BLaER1 treated with 17β-estradiol and CSF1 and Interleukin-3, amounts not matched to agents 10 nM and 100 nM (cell line): ENCODE data around the gene ACOX3.

Experiments used
- H3K27ac ChIP-seq, 11 experiments: shearing (Covaris generic); formaldehyde crosslinking; 2 replicates each; pipeline ENCODE4 v1.8.1; 2022
- H3K27me3 ChIP-seq, 11 experiments: shearing (Covaris generic); formaldehyde crosslinking; 2 replicates each; pipeline ENCODE4 v1.8.1; 2022
- H3K36me3 ChIP-seq, 11 experiments: shearing (Covaris generic); formaldehyde crosslinking; 2 replicates each; pipeline ENCODE4 v1.8.1; 2022
- H3K4me1 ChIP-seq, 10 experiments: shearing (Covaris generic); formaldehyde crosslinking; 2 replicates each; pipeline ENCODE4 v1.8.1; 2022
- H3K4me2 ChIP-seq, 11 experiments: shearing (Covaris generic); formaldehyde crosslinking; 2 replicates each; pipeline ENCODE4 v1.8.1; 2022
- H3K4me3 ChIP-seq, 10 experiments: shearing (Covaris generic); formaldehyde crosslinking; 2 replicates each; pipeline ENCODE4 v1.8.1; 2022
- H3K9ac ChIP-seq, 11 experiments: shearing (Covaris generic); formaldehyde crosslinking; 2 replicates each; pipeline ENCODE4 v1.8.1; 2022
- H3K9me3 ChIP-seq, 11 experiments: shearing (Covaris generic); formaldehyde crosslinking; replicated peaks in 1 of 11; 2 replicates each; pipeline ENCODE4 v1.8.1; 2022
- H4K20me1 ChIP-seq, 11 experiments: shearing (Covaris generic); formaldehyde crosslinking; 2 replicates each; pipeline ENCODE4 v1.8.1; 2022
- Cebpa-rat ChIP-seq, 11 experiments: shearing (Covaris generic); IDR thresholded peaks; 2 replicates each; pipeline ENCODE4 v1.8.1; 2022

ACOX3 gene

DNA sequence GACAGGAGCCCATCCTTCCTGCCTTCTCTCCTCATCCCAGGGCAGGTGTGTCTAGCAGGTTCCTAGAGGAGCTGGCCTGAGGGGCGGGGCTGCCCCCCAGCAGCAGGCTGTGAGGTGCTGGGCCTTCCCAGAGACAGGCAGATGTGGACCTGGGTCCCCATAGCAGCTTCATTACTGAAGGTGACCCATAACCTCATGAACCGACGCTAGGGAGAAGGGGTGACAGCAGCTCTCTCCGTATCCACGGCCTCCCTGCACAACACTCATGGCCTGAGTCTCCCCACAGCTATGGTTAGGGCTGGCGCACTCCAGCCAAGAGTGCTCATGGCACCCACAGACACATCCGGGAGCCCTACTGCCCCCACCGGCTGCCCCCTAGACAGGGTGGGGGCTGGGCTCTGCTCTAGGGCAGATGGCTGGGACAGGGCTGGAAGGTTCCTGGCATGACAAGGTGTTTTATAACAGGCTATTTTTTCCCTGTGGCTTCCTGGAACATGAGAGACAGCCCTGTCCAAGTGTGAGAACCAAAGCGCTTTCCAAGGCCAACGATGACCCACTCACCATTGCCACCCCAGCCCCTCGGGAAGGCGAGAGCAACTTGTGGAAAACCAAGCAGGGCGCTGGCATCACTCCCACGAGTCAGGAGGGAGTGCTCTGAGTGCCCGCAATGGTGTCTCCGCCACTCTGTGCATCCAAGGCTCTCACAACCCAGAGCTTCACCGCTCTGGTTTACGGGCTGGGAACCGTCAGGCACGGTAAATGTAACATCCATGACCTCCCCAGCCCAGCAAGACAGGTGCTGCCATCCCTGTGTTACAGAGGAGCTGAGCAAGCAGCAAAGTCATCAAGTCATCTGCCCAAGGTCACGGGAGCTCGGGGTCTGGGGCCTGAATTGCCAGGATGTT, 59.8 kb downstream of the ACOX3 start:
- peaks cover 0 to 34% (median 9%) of the 10 kb centered on the region in 11 experiments; a peak in 11 of 22 replicates for H3K36me3 ChIP-seq
- peak overlapping the region in 10 of 11 experiments; percentile 68 to 99 (median 94); a peak in 19 of 22 replicates for H3K4me2 ChIP-seq
- no peak for TF ChIP-seq Cebpa-rat (IDR thresholded peaks at IDR 0.05)
- no peak overlapping the region for H3K4me3 ChIP-seq
- no peaks in the 10 kb centered on the region for H3K9me3 ChIP-seq
- H3K27ac ChIP-seq = peak overlapping the region in 4 of 11 experiments; percentile 39 to 92 (median 90); a peak in 8 of 22 replicates
- H3K4me1 ChIP-seq = peaks cover 44 to 100% (median 94%) of the 10 kb centered on the region in 10 experiments
- peak overlapping the region in 4 of 11 experiments; percentile 77 to 80 (median 78); a peak in 7 of 22 replicates for H3K9ac ChIP-seq
- peaks cover 0 to 18% (median 0%) of the 10 kb centered on the region in 11 experiments; a peak in 2 of 22 replicates for H4K20me1 ChIP-seq
- peaks cover 0 to 7% (median 0%) of the 10 kb centered on the region in 11 experiments; a peak in 3 of 22 replicates for H3K27me3 ChIP-seq

DNA sequence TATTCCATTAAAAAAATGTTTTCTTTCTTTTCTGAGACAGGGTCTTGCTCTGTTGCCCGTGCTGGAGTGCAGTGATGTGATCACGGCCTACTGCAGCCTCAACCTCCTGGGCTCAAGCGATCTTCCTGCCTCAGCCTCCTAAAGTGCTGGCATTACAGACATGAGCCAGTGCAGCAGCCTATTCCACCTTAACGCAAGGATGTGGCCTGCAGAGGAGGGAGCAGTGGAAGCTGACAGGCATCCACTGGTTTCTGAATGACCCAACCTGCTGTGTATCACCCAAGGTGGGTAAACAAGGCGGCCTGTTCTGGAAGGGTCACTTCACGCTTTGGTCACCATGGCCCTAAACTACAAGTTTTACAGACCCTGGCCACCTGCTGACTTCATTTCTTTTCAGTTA, 60.8 kb downstream of the ACOX3 start:
- peaks cover 40 to 100% (median 94%) of the 10 kb centered on the region in 10 experiments for H3K4me1 ChIP-seq
- H3K36me3 ChIP-seq = peaks cover 0 to 34% (median 9%) of the 10 kb centered on the region in 11 experiments; a peak in 11 of 22 replicates

DNA sequence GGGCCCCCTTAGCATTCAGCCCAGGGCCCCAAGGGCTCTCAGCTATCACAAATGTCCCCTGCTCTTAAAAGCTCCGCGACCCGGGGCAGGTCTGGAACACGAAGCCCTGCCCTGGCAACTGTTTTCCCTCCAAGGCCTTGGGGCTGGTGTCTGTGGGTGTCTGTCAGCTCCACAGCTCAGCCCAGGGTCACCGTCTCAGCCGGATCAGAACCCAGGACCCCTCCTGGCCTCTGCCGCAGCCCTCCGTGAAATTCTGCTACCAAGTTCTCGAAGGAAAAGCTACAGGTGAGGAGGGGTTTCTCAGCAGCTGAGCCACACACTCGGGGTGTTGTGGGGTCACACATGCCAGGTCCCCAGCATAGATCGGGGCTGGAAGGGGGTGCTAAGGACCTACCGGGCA, 61.2 kb downstream of the ACOX3 start:
- TF ChIP-seq Cebpa-rat (IDR thresholded peaks at IDR 0.05) = no peak
- peaks cover 36 to 100% (median 93%) of the 10 kb centered on the region in 10 experiments for H3K4me1 ChIP-seq
- peaks cover 0 to 20% (median 0%) of the 10 kb centered on the region in 11 experiments; a peak in 5 of 22 replicates for H3K27me3 ChIP-seq
- peak overlapping the region in 7 of 11 experiments; percentile 5 to 99 (median 95); a peak in 12 of 22 replicates for H3K4me2 ChIP-seq
- H4K20me1 ChIP-seq = peaks cover 0 to 28% (median 0%) of the 10 kb centered on the region in 11 experiments; a peak in 3 of 22 replicates
- peaks cover 0 to 34% (median 9%) of the 10 kb centered on the region in 11 experiments; a peak in 11 of 22 replicates for H3K36me3 ChIP-seq
- H3K4me3 ChIP-seq = no peak overlapping the region
- H3K9ac ChIP-seq = peak overlapping the region in 3 of 11 experiments; percentile 17 to 37 (median 19); a peak in 4 of 22 replicates
- H3K9me3 ChIP-seq = no peaks in the 10 kb centered on the region
- peak overlapping the region in 2 of 11 experiments; percentile 24 to 25; a peak in 2 of 22 replicates for H3K27ac ChIP-seq

More for the DNA sequence above, 60.8 kb downstream of the ACOX3 start:
- peaks cover 0 to 15% (median 0%) of the 10 kb centered on the region in 11 experiments; a peak in 5 of 22 replicates for H3K27me3 ChIP-seq
- peak overlapping the region in 1 of 11 experiments; percentile 24; a peak in 1 of 22 replicates for H3K27ac ChIP-seq
- H3K9me3 ChIP-seq = no peaks in the 10 kb centered on the region
- TF ChIP-seq Cebpa-rat (IDR thresholded peaks at IDR 0.05) = no peak
- peak overlapping the region in 2 of 11 experiments; percentile 17 to 37; a peak in 3 of 22 replicates for H3K9ac ChIP-seq
- peak overlapping the region in 7 of 11 experiments; percentile 28 to 99 (median 95); a peak in 13 of 22 replicates for H3K4me2 ChIP-seq
- peaks cover 0 to 28% (median 0%) of the 10 kb centered on the region in 11 experiments; a peak in 3 of 22 replicates for H4K20me1 ChIP-seq
- H3K4me3 ChIP-seq = no peak overlapping the region

DNA sequence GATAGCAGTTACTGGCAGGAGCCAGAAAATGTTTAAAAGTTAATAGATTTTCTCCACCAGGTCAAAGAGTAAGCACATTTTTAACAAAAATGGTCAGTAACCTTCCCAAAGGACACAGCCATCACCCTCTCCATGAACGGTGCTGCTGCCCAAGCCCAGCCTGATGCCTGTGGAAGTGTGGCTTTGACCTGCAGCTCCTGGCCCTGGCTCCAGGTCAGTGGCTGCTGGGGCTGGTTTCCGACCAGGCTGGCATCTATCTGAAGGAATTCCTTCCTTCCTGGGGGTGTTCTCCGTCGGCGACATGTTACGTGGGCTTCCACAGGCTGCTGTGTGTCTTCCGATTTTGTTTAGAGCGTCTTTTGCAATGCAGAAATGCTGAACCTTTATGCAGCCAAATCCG, 61.7 kb downstream of the ACOX3 start:
- peaks cover 31 to 99% (median 91%) of the 10 kb centered on the region in 10 experiments for H3K4me1 ChIP-seq
- no peak for TF ChIP-seq Cebpa-rat (IDR thresholded peaks at IDR 0.05)
- peaks cover 0 to 34% (median 9%) of the 10 kb centered on the region in 11 experiments; a peak in 11 of 22 replicates for H3K36me3 ChIP-seq
- peaks cover 0 to 21% (median 0%) of the 10 kb centered on the region in 11 experiments; a peak in 5 of 22 replicates for H3K27me3 ChIP-seq
- H3K9ac ChIP-seq = peak overlapping the region in 2 of 11 experiments; percentile 17 to 19; a peak in 1 of 22 replicates
- peak overlapping the region in 5 of 11 experiments; percentile 5 to 99 (median 95); a peak in 8 of 22 replicates for H3K4me2 ChIP-seq
- H3K27ac ChIP-seq = 0 out of 22 replicates have a peak overlapping the region, but pooled peaks of 1 of the 11 experiments have one; percentile 25
- no peak overlapping the region for H3K4me3 ChIP-seq
- peaks cover 0 to 28% (median 0%) of the 10 kb centered on the region in 11 experiments; a peak in 3 of 22 replicates for H4K20me1 ChIP-seq
- no peaks in the 10 kb centered on the region for H3K9me3 ChIP-seq

DNA sequence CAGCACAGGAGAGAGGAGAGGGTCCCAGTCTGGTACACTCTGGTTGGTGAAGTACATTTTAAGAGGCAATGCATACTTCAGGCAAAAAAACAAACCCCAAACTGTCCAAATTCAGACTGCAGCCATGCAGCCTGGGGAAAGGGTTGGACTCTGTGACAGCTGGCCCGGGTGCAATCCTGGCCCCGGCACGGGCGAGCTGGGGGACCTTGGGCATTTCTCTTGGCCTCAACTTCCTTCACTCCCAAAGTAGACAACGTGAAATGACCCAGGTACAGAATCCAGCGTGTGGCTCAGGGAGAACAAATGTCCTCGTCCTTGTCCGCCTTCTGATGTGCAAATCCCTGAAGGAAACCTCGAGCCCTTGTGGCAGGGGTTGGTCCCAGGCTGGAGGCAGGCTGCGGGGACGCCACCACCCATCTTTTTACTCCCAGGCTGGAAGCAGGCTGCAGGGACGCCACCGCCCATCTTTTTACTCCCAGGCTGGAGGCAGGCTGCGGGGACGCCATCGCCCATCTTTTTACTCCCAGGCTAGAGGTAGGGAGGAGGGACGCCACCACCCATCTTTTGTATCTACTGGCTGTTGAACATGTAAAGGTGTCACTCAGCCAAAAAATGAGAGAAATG, 62.3 kb downstream of the ACOX3 start:
- peak overlapping the region in 4 of 11 experiments; percentile 90 to 99 (median 96); a peak in 8 of 22 replicates for H3K4me2 ChIP-seq
- peaks cover 0 to 36% (median 9%) of the 10 kb centered on the region in 11 experiments; a peak in 11 of 22 replicates for H3K36me3 ChIP-seq
- no peak overlapping the region for H3K27ac ChIP-seq
- no peak for TF ChIP-seq Cebpa-rat (IDR thresholded peaks at IDR 0.05)
- H3K9me3 ChIP-seq = no peaks in the 10 kb centered on the region
- H3K27me3 ChIP-seq = peaks cover 0 to 21% (median 0%) of the 10 kb centered on the region in 11 experiments; a peak in 5 of 22 replicates
- no peak overlapping the region for H3K4me3 ChIP-seq
- no peak overlapping the region for H3K9ac ChIP-seq
- H3K4me1 ChIP-seq = peaks cover 26 to 98% (median 90%) of the 10 kb centered on the region in 10 experiments
- H4K20me1 ChIP-seq = peaks cover 0 to 28% (median 0%) of the 10 kb centered on the region in 11 experiments; a peak in 3 of 22 replicates

DNA sequence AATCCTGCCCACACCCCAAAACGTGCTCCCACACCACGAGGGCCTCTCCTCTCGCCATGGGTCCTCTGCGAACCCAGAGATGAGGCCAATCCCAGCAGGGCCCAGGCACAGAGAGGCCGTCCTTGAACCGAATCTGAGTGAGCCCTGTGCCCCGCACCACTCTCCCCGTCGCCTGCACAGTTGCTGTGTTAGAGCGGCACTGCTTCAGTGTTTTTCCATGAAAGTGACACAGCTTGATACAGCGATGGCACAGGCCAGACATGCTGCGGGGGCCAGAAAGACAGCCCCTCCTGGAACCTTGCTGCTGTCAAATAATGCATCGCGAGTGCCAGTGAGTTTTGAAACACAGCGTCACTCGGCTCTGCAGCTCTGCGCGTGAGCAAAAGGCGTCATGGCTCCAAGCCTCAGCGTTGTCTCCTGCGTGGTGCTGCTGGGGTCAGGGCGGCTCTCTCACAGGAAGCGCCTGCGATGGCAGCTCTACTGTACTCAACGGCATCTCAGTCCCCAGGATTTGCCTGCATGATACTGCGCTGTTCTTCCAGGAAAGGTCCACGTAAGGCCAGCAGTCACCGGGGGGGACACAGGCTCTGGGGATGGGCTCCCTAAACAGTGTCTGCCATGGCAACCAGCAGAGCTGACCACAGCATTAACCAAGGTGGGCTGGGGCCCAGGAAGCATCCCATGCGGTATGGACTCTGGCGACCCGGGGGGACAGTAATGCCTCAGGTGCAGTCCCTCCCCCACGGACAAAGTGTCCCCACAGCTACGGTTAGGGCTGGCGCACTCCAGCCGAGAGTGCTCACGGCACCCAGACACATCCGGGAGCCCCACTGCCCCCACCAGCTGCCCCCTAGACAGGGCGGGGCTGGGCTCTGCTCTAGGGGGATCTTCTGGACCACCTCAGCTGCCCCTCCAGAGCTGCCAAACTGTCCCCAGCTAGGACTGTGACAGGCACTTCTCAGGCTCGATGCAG, 63.1 kb downstream of the ACOX3 start:
- Histone ChIP-seq H3K4me2 (peak overlapping the region in 8 of 11 experiments; percentile 26 to 99 (median 56); a peak in 13 of 22 replicates), H3K9me3 (no peaks in the 10 kb centered on the region), H3K4me1 (peaks cover 22 to 100% (median 91%) of the 10 kb centered on the region in 10 experiments), H3K27ac (no peak overlapping the region), H3K36me3 (peaks cover 0 to 36% (median 9%) of the 10 kb centered on the region in 11 experiments; a peak in 11 of 22 replicates), H3K4me3 (no peak overlapping the region), H3K9ac (peak overlapping the region in 3 of 11 experiments; percentile 3 to 37 (median 19); a peak in 2 of 22 replicates), H4K20me1 (peaks cover 0 to 28% (median 0%) of the 10 kb centered on the region in 11 experiments; a peak in 3 of 22 replicates), H3K27me3 (peaks cover 0 to 19% (median 0%) of the 10 kb centered on the region in 11 experiments; a peak in 5 of 22 replicates)
- no peak for TF ChIP-seq Cebpa-rat (IDR thresholded peaks at IDR 0.05)
